CMK (cell line): ENCODE measurements around the gene GRIP2.

ENCODE experiments used
- DNase-seq: peaks from one replicate; pipeline ENCODE4 v3.0.0-alpha.2; 2010; ENCODE audit warnings: low read depth

The GRIP2 gene

GRCh38 chr3:14453876-14454638 is 86.1 kb downstream of the GRIP2 start:
- no peak for DNase-seq

DNA sequence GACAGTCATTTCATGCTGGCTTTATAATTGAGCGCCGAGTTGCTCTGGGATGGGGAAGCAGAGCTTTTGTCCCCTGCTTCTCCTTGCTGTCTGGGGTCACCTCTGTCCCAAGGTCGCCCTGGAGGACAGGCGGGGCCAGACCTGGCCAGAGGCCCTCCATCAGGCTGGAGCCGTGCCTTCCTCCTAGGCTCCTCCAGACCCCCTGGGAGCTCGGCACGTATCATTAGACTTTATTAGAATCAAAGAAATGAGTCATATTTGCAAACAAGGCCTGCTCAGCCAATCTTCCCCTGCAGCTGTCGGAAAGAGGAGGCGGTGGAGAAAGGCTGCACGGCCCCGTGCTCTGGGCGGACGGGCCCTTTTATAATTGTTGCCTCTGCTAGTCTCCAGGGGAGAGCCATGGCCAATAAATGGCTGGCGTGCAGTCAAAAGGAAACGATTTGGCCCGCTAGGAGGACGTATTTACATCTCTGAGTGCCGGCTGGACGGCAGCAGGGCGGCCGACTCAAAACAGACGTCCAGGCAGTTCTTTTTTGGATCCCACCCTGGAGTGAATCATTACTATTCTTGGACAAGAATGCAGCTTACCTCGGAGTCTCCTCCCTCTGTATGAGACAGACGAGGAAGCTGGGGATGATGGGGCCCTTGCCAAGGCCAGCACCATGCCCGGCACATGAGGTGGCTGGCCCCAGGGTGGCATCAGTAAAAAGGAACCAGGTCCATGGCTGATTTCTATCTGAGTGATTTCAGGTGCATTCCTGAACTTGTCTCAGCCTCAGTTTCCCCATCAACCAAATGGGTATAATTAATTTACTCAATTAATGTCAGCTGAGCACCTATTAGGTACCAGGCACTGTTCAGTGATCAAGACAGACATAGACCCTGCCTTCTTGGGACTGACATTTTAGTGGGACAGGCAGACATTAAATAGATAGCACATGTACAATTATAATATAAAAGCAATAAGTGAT is 87.1 kb downstream of the GRIP2 start:
- no peak for DNase-seq

DNA sequence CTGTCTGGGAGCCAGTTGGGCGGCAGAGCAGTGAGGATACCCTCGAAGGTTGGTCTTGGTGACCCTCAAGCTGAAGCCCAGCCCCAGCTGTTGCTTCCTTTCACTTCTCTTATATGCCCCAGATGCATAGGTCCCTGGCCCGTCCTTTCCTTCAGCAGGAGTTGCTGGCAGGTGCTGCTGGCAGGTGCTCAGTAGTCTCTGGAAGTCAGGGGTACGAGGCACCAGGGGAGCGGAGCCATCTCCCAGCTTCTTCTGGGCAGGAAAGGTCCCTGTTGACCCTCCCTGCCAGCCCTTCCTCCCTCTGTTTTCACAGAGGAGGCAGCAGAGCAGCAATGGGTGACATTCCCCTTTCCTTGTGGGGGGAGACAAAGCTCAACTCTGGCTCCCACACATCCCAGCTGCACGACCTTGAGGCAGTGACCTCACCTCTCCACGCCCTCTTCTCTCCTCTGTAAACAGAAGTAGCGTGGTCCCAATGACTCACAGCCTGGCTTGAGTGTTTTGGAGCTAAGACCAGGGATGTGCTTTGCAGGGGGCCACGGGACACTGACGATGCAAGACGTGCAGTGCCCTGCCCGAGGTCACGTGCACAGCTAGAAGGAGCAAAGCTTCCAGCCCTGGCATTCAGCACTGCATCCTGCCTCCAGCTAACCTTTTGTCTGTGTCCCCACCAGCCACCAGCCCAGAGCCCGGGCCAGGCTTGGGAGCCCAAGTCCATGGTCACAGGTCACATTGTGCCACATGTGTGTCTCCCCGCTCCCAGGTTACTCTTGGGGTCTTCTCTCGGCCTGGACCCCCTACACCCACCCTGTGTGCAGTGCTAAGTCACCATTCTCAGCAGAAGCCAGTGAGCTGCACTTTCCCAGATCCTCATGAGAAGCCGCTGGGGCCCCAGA is 88.0 kb downstream of the GRIP2 start:
- DNase-seq, result no peak

DNA sequence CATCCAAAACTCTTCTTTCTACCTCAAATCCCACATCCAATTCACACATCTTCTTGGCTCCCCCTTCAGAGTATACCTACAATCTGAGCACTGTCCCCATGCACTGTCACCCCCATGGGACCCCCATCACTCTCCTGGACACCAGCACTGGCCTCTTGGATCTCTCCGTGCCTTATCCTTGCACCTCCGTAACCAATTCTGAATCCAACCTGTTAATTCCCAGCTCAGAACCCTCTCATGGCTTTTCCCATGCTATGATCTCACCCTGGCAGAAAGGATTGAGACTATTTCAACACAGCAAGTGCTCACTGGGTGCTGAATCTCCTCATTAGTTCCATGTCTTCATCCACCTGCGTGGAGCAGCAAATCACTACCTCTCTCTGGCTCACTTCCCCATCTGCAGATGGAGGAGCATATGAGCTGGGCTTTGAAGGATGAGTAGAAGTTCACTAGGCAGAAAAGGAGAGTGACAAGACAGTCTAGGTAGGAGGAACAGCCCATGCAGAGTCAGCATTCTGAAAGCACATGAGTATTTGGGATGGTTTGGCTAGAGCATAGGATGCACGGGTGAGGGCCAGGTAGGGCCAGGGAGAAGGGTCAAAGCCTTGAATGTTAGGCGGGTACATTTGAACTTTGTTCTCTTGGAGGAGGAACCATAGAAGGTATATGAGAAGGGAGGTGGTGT is 89.1 kb downstream of the GRIP2 start:
- no peak for DNase-seq

DNA sequence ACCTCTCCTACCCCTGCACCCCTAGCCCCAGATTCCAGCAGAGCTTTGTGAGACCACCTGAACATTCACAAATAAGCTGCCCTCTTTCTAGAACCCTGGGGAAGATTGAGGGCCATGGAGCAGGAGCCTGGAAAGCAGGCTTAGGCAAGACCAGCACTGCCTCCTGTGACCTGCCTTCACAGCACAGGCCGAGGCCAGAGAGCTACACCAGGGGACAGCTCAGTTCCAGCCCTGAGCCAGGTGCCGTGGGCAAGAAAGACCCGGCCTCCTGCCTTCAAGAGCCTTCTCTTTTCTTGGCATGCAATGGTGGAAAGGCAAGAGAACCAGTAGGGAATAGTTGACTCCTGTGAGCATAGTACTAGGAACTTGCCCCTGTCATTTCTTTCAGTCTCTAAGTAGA is 89.6 kb downstream of the GRIP2 start:
- DNase-seq, result no peak

- DNase-seq, result no peak
Measured at GRCh38 chr3:14448756-14449727, 91.1 kb downstream of the GRIP2 start.

DNA sequence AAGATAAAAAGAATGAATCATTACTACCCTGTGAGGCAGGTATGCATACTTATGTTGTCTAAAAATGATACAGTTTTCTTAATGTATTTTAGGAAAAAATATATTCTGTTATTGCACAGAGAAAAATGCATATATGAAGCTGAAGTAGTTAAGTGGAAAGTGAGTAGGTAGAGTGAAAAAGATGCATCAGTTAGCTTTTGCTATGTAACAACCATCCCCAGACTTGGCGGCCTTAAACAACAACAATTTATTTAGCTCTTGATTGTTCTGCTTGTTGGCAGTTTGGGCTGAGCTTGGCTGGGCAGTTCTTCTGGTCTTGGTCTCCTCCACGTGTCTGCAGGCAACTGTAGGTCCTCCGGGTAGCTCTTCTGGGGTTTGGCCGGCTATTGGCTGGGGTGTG is 92.1 kb downstream of the GRIP2 start:
- DNase-seq, result no peak

DNA sequence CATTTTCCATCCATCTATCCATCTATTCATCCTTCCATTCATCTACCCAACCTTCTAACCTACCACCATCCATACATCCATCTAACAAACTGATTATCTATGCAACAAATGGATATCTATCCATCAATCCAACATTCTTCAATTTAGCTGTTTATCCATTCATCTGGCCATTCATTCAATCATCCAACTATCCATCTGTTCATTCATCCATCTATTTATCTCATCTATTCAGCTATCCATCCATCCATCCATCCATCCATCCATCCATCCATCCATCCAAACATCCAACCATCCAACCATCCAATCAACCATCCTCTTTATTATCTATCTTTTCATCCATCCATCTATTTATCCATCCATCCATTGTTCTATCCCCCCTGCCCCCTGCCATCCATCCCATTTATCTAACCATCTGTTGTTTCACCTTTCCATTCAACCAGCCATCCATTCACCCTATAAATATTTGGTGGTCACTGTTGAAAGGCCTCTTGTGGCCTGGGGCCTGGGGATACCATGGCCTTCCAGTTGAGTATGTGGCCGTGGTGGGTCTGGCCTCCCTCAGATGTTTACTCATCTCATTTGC is 93.1 kb downstream of the GRIP2 start:
- no peak for DNase-seq

DNA sequence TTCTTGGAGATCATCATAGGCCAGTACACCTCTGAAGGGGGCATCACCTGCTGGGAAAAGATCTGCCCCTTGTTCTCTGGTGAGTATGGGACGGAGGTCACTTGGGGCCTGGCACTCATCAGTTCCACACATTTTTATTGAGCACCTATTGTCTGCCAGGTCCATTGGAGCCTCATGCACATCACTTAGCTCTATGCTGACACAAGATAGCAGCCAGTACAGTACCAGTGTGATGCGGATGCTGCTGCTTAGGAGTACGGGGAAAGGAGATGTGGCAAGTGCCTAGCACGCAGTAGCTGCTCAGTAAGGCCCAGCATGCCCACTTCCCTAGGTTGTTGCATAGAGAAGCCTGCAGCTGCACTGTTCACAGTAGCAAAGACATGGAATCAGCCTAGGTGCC is 94.4 kb downstream of the GRIP2 start:
- DNase-seq, result no peak

GRCh38 chr3:14444380-14444779 is 95.8 kb downstream of the GRIP2 start:
- no peak for DNase-seq

- no peak for DNase-seq
Measured at GRCh38 chr3:14441920-14442300, 98.2 kb downstream of the GRIP2 start.

DNA sequence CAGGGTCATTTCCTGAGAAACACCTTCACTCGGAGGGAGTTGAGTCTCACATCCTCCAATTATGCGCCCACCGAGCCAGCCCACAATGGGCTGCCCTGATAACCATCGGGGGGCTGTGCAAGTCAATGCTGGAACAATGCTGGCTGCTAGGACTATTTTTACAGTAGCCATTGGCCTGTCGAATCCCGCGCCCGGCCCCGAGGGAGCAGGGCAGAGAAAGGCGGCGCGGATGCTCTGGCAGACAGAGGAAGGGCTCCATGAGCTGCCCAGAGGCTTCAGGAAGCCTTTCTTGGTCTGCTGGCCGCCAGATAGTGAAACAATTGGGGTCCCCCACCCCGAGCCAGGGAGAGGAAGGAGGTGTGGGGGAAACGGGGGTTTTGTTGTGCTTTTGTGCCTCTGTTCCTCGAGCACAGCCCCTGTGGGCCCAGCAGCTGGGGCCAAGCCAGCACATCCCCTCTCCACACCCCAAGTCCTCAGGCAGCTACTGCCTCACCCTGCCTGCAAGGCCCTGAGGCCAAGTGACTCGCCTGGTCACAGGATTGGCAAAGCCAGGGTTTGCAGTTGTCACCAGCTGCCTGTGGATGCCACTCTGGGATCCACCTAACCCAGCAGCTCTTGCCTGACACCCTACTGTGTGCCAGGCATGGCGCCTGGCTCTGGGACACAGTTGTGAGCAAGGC is 98.8 kb downstream of the GRIP2 start:
- no peak for DNase-seq

GRCh38 chr3:14440531-14441239 is 99.5 kb downstream of the GRIP2 start:
- no peak for DNase-seq

- DNase-seq, result no peak
Measured at GRCh38 chr3:14440168-14440518, 100.0 kb downstream of the GRIP2 start.

DNA sequence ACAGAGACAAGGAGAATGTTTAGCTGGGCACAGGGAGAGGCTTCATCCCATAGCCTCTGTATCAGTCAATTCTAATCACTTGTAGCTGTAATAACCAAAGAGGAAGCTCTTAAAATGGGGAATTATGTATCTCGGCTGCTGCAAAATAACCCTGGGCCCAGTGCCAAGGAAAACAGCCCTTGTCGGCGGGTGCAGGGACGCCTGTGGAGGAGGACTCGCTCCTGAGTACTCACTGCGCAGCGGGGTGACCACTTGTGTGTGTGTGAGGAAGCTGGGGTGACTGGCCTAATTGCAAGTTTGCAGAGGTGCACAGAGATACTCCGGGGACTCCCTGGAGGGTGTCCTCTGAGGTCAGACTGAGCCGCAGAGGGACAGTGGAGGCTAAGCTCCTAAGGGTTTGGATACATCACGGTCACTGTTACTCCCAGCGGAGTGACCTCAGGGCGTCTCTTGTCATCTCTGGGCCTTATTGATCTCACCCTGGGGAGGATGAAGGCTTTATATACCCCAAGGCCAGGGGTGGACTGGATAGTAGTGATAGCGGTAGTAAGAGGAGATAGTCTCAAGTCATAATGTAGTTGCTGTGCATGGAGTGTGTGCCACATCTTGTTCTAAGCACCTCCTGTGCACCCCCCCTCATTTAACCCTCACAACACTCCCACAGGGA is 100.5 kb downstream of the GRIP2 start:
- DNase-seq, result peak; percentile 70
